Neutrophil (primary cell): ENCODE results near the gene STAP2.

Experiments
- H3K27ac ChIP-seq: fragments of 200-600 bp; sonication (generic); 2 replicates; pipeline ENCODE4 v1.5.1; 2016; ENCODE audit warnings: mild to moderate bottlenecking, moderate library complexity
- H3K27me3 ChIP-seq: fragments of 200-600 bp; sonication (generic); 2 replicates; pipeline ENCODE4 v1.6.0; 2016; ENCODE audit warnings: mild to moderate bottlenecking
- H3K36me3 ChIP-seq: fragments of 200-600 bp; sonication (generic); 2 replicates; pipeline ENCODE4 v1.5.1; 2017
- H3K4me1 ChIP-seq, 2 experiments: fragments of 200-600 bp in 1 of 2; sonication (generic) in 1 of 2; 1 replicate in 1 of 2; 2 replicates in 1 of 2; pipeline versions ENCODE4 v1.5.1 to v1.6.1; 2013 to 2016; ENCODE audit warnings: low read depth in 1 of 2, low read length in 1 of 2, mild to moderate bottlenecking in 1 of 2, moderate library complexity in 1 of 2; ENCODE audit not compliant: control insufficient read depth in 1 of 2, insufficient read depth in 1 of 2
- H3K4me3 ChIP-seq, 2 experiments: fragments of 200-600 bp in 1 of 2; sonication (generic) in 1 of 2; 1 replicate in 1 of 2; 2 replicates in 1 of 2; pipeline ENCODE4 v1.5.1; 2013 to 2016; ENCODE audit warnings: low read depth in 1 of 2, low read length in 1 of 2, mild to moderate bottlenecking in 1 of 2, moderate library complexity in 1 of 2
- H3K9me3 ChIP-seq: fragments of 200-600 bp; sonication (generic); 2 replicates; pipeline ENCODE4 v1.5.1; 2016
- TF ChIP-seq, protein P1 (sequence below): fragments of 200-600 bp; sonication (generic); IDR thresholded peaks from 2 replicates; pipeline ENCODE4 v1.5.1; 2016; ENCODE audit warnings: antibody characterized with exemption

STAP2 gene

DNA sequence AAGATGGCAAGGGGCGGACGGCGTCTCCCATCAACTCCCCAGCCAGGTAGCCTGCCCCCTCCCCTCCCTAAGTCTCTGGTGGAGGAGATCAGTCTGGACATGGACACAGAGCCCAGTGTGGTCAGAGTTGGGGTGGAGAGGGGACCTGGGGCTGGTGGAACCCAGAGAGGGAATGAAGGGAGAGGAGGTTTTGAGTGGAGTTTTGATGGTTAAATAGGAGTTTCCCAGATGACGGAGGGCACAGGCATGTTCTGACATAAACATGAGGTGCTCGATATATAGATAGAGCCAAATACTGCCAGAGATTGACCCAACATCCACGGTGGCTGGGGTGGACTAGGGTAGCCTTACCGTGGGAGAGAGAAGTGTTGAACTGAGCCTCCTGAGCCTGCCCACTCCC is 20.2 kb downstream of the STAP2 start:
- Histone ChIP-seq H3K9me3 (peaks cover 8% of the 10 kb centered on the region), H3K4me3 (no peak overlapping the region), H3K4me1 (peaks cover 0 to 7% of the 10 kb centered on the region in 2 experiments), H3K27ac (no peak overlapping the region), H3K36me3 (no peaks in the 10 kb centered on the region), H3K27me3 (no peaks in the 10 kb centered on the region)
- TF ChIP-seq, protein P1, sequence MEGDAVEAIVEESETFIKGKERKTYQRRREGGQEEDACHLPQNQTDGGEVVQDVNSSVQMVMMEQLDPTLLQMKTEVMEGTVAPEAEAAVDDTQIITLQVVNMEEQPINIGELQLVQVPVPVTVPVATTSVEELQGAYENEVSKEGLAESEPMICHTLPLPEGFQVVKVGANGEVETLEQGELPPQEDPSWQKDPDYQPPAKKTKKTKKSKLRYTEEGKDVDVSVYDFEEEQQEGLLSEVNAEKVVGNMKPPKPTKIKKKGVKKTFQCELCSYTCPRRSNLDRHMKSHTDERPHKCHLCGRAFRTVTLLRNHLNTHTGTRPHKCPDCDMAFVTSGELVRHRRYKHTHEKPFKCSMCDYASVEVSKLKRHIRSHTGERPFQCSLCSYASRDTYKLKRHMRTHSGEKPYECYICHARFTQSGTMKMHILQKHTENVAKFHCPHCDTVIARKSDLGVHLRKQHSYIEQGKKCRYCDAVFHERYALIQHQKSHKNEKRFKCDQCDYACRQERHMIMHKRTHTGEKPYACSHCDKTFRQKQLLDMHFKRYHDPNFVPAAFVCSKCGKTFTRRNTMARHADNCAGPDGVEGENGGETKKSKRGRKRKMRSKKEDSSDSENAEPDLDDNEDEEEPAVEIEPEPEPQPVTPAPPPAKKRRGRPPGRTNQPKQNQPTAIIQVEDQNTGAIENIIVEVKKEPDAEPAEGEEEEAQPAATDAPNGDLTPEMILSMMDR = no peak

DNA sequence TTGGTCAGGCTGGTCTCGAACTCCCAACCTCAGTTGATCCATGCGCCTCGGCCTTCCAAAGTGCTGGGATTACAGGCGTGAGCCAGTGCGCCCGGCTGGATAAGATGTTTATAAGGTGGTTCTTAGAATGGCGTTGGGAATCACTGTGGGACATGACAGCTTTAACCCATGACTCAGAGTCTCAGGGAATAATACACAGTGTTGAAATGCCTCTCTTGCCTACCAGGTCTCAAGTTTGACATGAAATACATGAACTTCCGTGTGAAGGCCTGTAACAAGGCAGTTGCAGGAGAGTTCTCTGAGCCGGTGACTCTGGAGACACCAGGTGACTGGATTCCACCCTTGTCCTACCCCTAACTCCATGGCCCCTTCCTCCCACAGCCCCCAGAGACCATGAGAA is 21.7 kb downstream of the STAP2 start:
- Histone ChIP-seq H3K36me3 (no peaks in the 10 kb centered on the region), H3K4me1 (peaks cover 0 to 7% of the 10 kb centered on the region in 2 experiments), H3K4me3 (no peak overlapping the region), H3K9me3 (peaks cover 3% of the 10 kb centered on the region), H3K27ac (no peak overlapping the region), H3K27me3 (no peaks in the 10 kb centered on the region)
- TF ChIP-seq, protein P1 = no peak

DNA sequence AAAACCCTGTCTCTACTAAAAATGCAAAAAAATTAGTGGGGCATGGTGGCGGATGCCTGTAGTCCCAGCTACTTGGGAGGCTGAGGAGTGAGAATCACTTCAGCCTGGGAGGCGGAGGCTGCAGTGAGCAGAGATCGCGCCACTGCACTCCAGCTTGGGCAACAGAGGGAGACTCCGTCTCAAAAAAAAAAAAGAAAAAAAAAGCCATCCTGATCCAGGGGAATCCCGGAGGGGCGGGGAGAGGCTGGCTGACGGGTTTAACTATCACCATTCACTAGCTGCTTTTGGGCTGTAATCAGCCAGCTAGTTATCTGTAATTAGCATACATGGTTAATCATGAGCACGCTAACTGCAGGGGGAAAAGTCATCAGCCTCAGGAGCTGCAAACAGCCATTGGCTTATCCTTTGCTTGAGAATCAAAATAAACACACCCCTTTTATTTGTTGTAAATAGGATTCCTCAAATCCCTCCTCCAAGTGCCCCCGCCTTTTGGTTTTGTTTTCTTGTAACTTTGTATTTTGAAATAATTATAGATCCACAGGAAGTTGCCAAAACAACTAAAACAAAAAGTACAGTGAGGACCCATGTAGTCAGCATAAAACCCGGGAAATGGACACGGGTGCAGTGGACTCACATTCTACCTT is 24.7 kb downstream of the STAP2 start:
- H3K36me3 ChIP-seq = no peaks in the 10 kb centered on the region
- no peak overlapping the region for H3K27ac ChIP-seq
- H3K4me3 ChIP-seq = no peak overlapping the region
- H3K9me3 ChIP-seq = no peaks in the 10 kb centered on the region
- peaks cover 0 to 7% of the 10 kb centered on the region in 2 experiments for H3K4me1 ChIP-seq
- H3K27me3 ChIP-seq = no peaks in the 10 kb centered on the region
- TF ChIP-seq, protein P1 = no peak

DNA sequence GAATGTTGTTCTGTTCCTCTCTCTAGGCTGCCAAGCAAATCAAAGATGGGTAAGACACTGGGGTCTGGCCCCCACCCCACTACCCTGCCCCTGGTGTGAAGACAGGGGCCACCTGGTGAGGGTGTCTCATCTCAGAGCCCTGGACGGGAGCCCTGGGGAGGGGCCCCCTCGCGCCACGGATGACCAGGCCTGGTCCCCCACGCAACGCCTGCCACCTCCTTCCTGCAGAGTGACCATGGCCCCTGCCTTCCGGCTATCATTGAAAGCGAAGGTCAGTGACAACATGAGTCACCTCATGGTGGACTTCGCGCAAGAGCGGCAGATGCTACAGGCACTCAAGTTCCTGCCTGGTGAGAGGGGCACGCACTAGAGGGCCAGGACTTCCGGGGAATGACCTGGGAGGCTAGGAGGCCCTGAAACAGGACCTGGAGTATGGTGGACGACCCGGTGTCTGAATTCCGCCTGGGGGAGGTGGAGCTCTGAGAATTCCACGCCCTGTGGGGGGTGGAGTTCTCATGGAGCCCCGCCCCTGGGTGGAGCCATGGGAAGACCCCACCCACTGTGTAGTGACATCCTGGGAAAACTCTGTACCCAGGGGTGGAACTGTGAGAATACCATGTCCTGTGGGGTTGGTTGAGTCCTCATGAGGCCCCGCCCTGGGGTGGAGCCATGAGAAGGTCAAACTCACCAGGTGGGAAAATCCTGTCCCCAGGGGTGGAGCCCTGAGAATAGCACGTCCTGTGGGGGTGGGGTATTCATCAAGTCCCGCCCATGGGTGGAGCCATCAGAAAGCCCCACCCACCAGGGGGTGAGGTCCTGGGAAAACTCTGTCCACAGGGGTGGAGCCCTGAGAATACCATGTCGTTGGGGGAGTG is 28.1 kb downstream of the STAP2 start:
- Histone ChIP-seq H3K27me3 (peaks cover 3% of the 10 kb centered on the region), H3K4me3 (no peak overlapping the region)

GRCh38 chr19:4305659-4306058 is 33.0 kb downstream of the STAP2 start:
- no peaks in the 10 kb centered on the region for H3K36me3 ChIP-seq
- H3K9me3 ChIP-seq = no peaks in the 10 kb centered on the region
- no peak overlapping the region for H3K27ac ChIP-seq
- H3K4me1 ChIP-seq = no peaks in the 10 kb centered on the region
- peaks cover 33% of the 10 kb centered on the region for H3K27me3 ChIP-seq
- TF ChIP-seq, protein P1 = no peak
- no peak overlapping the region for H3K4me3 ChIP-seq

More for the DNA sequence above, 28.1 kb downstream of the STAP2 start:
- TF ChIP-seq, protein P1 = no peak
- Histone ChIP-seq H3K27ac (no peak overlapping the region), H3K9me3 (no peaks in the 10 kb centered on the region), H3K36me3 (no peaks in the 10 kb centered on the region), H3K4me1 (peaks cover 0 to 7% of the 10 kb centered on the region in 2 experiments)
